ENCODE data around the gene DPF1.

The DPF1 gene

DNA sequence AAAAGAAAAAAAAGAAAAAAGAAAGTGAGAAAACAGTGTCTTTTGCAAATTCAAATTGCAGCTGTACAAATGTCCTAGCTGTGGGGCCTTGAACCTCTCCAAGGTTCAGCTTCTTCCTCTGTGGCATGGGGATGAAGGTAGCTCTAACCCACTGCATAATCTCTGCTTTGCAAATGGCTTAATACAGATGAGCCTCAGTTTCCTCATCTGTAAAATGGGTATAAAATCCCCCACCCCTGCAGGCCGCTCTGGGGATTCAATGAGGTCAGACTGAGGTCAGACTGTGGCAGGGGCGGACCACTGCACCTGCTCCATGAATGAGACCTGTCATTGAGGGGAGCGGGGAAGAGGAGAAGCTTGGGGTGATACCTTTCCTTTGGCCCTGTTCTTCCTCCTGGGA is 5.8 kb downstream of the DPF1 start:
- DNase-seq: no peak

DNA sequence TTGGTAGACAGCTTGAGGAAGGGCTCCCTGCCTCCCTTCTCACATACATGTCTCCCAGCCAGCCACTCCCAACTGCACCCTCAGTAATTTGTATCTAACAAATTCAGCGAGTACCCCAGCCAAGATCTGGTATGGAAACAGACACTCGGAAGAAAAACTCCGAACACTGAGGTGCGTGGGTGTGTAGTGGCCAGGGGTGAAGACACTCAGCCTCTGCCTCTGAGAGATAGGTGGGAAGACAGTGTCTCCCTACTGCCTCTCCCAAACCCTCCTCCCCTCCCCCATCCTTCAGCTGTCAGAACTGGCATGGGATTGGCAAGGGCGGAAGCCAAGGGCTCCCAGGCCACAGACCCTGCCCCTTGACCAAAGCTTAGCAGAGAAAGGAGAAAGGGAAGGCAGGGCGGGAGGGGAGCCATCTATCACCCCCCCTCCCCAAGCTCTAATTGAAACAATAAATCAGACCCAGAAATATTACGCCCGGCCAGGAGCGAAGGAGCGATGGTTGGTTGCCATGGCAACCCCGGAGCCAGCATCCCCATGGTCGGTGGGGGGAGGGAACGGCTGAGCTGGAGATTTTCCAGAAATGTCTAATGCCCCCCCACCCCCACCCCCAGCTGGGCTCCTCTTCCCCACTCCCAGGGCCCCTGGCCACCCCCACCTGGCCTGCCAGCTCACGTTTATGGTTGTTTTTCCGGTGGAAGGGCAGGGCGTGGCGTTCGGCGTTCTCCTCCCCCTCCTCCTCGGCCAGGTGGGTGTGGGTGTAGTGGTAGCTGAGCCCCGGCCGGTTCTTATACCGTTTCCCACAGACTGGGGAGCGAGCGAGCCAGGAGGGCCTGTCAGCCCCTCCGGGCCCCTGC is 7.0 kb downstream of the DPF1 start:
- DNase-seq: no peak

DNA sequence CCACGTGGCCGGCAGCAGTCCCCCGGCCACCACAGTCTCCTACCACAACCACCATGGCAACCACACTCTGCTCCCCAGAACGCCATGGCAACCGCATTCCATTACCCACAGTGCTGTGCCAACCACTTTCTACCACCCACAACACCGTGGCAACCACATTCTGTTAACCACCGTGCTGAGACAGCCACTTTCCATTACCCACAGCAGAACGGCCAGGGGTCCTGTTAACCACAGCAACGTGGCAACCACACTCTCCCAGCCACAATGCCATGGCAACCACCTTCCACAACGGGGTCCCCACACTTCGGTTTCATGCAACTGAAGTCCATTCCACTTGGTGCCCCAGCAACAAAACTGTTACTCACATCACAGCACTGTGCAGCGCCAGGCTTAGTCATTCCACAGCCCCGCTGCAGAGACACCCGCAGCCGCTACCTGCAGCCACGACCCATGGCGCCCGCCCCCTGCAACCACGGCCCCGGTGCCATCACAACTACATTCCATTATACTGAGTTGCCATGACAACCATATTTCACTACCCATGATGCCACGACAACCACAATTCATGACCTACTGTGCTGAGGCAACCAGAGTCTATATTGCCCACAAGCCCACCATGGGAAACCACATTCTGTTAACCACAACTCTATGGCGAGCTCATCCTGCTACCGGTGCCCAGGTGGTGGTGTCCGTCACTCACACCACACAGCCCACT is 10.0 kb downstream of the DPF1 start:
- no peak for DNase-seq

DNA sequence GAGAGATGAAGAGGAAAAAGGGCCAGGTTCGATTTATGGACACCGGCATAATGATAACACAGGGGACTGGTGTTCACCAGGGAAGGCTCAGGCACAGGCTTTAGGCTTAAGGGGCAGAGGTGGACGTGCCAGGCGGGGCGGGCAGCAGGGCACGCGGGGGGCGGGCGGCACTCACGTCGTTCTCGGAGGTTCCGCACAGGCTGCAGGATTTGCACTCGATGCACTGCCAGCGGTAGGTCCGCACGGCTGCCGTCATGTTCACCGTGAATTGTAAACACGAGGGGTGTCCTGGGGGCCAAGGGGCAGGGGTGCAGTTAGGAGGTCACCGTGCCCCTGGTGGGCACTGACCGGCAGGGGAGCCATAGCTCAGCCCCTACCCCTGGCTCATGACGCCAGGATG is 10.6 kb downstream of the DPF1 start:
- DNase-seq: no peak

DNA sequence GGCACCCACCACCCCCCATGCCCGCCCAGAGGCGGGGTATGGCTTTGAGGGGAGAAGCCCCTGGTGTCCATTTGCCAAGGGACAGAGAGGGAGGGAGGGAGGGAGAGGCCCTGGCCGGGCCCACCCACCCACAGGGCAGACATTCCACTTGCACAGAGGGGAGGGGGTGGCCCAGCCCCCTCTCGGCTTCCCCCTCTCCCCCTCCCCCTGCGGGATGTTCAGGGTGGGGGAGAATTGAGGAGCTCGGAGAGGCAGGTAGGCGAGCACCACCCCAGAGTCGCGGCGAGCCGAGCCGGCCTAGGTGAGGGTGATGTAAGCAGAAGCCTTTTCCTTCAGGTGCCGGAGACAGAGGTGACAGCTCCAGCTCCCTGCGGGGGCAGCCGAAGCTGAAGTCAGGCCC is 12.3 kb downstream of the DPF1 start:
- no peak for DNase-seq

DNA sequence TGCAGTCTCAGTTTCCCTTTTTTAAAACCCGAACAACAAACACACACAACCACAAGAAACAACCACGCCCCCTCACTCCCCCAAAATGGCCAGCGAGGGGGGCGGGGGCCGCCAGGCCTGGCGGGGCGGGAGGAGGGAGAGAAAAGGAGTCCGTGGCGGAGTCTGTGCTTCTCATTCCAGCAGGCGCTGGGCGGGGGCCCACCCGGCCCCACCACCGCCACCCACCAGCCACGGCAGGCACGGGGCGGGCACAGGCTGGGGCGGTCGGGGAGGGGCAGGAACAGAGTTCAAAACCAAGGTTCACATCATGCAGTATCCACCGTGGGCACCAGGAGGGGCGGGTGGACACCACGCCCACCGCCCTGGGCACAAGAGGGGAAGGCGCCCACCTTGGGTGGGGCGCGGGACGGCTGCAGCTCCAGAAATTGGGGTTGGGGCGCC is 12.9 kb downstream of the DPF1 start:
- DNase-seq: no peak

DNA sequence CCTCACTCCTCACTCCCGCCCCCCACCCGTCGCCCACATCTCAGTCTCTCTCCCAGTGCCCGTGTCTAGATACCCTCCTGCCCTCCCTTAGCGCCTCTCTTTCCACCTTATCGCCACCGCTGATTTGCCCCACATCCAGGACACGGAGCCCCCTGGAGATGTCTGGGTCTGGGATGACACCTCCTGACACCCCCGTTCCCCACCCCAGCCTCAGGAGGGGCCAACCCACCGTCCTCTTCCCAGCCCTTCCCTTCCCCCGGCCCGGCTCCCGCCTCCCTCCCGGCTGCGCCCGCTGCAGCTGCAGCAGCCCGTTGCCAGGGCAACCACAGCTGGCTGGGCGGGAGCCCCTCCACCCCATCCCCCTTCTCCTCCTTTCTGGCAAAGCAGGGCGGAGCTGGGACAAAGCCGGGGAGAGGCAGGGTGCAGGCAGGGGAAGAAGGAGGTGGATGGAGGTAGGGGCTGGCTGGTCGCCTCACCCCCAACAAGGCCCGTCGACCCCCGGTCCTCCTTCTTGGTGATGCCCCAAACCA is 13.5 kb downstream of the DPF1 start:
- no peak for DNase-seq

DNA sequence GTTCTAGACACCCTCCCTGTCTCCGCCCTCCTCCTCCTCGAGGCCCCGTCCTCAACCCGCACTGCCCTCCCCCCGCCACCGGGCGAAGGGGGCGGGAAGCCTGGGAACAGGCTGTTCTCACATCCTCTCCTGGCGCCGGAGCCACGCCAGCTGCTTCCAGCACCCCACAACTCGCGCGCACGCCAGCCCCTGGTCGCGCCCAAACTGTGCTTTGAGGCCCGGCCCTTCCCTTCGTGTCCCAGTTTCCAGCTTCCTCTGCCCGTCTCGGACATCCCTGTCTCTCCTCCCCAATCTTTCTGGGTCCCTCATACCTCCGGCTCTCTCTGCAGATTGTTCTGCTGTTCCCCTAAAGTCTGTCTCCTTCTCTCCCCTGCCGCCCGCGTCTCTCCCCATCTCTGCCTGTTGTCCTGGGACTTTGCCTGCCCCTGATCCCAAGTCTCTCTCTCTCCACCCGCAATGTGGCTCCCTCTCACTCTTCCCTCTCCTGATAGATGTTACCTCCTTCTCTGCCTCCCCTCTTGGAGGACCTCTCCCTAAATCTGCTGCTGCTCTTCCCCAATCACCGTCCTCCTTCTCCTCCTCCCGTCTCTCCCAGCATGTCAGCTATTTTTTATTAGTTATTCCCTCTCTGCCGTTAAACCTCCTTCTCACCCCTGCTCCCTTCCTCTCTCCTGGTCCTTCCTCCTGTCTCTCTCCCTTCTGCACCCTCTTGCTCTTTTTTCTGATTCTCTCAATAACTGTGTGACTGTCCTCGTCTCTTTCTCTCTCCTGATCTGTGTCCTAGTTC is 14.2 kb downstream of the DPF1 start:
- no peak for DNase-seq

DNA sequence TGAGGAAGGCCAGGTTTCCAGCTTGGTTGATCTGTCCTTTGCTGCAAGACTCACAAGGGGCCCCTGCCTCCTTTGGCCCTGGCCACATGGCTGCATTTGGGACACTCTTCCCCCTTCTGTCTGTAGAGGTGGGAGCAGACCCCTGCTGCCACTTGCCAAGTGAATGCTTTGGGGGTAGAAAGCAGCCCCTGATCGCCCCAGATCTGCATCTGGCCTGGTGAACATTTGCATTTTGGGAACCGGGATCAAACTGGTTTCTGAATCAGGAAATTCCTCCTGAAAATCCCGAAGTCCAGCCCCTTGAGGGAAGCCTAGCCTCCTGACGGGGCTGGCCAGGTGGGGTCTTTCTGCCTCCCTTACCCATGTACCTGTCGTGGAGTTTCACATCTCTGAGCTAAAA is 14.9 kb downstream of the DPF1 start:
- DNase-seq: no peak

DNA sequence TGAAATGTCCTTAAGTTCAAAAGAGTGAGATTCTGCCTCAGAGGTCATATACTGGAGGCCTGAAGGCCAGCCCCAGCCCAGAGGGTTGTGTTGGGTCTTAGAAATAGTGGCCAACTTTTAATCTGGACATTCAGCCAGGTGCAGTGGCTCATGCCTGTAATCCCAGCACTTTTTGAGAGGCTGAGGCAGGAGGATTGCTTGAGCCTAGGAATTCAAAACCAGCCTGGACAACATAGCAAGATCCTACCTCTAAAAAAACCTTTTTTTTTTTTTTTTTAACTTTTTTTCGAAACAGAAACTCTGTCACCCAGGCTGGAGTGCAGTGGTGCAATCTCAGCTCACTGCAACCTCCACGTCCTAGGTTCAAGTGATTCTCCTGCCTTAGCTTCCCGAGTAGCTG is 15.5 kb downstream of the DPF1 start:
- no peak for DNase-seq

DNA sequence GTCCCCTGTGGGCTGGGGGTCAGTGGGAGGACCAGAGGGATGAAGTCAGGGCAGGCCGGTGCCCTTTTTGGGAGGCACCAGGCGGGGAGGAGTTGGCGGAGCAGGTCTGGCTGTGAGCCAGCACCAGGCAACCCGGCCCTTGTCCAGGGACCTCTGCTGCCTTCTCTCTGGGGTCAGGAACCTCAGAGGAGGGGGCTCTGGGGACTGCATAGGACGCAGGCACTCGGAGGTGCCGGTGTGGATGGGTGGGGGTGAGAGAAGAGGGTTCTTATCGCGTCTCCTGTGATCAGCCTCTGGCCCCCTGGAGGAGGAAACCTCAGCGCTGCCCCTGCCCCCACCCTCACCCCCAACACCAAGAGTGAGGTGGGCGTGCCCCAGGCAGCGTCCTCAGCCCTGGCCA is 16.5 kb downstream of the DPF1 start:
- no peak for DNase-seq

DNA sequence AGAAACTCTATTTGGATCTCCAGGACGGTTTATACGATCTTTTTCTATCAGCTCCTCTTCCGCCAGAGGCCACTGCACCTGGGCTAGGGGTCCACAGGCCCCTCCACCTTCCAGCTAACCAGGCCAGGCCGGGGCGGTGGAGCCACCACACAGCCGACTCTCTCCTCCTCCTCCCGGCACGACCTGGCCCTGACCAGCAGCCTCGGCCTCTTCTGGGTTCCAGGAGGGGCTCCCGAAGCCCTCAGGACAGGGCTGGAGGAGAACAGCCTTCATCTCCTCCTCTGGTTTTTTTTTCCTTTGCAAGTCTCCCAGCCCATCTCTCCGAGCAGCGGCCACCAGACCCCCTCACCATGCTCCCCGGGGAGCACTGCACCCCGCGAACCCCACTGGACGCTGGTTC is 17.1 kb downstream of the DPF1 start:
- DNase-seq: no peak

DNA sequence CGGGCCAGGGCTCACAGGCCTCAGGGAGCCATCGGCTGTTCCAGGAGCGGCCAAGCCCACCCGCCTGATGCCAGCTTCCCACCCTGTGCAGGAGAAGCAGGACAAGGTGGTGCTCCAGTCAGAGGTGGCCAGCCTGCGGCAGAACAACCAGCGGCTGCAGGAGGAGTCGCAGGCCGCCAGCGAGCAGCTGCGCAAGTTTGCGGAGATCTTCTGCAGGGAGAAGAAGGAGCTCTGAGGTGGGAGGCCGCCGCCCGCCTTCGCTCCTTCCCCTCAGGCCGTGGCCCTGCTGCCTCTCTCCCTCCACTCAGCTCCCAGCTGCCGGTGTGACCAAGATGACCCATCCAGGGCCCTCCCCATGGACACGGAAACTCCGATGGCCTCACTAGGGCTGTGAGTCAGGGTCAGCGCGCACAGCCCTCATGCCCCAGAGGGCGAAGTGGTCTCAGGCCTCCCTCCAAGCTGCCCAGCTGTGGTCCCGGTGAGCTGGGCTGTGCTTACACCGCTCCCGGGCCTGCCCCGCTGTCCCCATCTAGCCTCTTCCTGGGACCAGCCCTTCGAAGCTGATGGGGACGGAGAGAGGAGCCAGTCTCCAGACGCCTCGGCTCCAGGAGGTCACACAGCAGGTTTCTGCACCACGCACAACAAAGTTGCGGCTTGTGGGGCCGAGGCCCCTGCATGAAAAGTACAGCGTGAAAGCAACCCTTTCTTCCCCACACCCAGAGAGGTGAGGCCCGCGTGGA is 17.8 kb downstream of the DPF1 start:
- no peak for DNase-seq

DNA sequence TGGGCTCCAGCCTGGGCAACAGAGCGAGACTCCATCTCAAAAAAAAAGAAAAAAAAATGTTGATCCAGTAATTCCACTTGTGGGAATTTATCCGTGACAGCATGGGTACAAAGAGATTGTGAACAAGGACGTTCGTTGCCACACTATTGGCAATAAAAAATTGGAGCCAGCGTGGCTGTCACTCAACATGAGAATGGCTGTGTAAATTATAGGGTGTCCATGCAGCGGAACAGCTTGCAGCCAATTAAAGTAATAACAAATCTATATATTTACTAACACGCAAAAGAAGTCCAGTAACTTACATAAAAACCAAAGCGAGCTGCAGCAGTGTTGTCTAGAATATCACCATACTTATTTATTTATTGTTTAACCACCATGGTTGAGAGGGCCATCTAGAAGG is 19.3 kb downstream of the DPF1 start:
- no peak for DNase-seq

DNA sequence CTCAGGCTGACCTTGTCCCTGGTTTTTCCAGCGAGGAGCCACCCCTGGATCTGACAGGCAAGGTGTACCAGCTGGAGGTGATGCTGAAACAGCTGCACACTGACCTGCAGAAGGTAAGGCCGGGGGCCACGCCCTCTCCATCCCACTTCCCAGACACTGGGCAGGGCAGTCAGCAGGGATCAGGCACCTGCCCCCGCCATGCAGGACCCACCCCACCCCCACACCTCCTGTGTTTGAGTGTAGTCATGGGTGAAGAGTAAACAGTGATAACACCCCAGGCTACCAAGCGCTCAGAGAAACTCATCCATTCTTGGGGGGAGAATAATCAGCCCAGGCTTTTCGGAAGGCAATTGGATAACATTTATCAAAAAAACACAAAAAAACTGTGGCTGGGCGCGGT is 19.9 kb downstream of the DPF1 start:
- no peak for DNase-seq

DNA sequence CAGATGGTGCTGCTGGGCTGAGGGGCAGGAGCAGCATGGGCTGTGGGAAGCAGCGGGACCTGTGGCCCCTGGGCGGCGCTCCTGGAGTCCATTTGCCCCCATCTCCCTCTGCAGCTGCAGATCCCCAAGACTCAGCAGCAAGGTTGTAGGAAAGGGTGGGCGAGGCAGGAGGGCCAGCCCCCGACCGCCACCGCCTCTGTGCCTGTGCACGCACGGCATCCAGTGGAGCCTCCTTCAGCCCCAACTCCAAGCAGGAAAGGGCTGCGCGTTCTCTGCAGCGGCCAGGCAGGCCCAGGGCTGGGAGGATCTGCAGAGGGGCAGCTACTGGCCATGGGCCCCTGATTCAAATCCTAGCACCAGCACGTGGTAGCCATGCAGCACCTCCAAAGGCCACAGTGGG is 20.8 kb downstream of the DPF1 start:
- DNase-seq: no peak

DNA sequence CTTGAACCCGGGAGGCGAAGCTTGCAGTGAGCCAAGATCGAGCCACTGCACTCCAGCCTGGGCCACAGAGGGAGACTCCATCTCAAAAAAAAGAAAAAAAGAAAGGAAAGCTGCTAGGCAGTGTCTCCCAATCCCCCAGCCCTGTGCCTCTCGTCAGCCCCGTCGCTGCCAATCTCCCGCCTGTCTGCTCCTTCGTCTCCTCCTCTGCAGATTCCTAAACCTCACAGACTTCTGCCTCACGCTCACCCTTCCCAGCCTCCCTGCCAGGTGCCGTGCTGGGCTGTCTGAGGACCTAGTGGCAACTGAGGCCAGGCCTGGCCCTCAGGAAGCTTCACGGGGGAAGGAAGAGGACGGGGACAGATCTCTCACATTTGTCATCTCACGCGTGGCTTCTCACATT is 21.5 kb downstream of the DPF1 start:
- DNase-seq: no peak

DNA sequence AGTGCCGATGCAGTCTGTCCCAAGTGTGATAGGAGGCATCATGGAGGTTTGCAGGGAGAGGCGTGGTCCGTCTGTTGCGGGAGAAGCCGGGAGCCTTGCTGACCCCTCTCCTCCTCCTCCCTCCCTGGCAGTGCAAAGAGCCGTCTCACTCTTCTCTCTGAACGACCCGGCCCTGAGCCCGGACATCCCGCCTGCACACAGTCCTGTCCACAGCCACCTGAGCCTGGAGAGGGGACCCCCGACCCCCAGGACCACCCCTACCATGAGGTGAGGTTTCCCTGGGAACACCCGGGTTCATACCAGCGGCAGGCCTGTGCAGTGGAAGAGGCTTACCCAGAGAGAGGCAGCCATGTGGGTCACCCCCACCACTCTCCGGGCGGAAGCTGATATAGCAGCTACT is 22.3 kb downstream of the DPF1 start:
- no peak for DNase-seq

DNA sequence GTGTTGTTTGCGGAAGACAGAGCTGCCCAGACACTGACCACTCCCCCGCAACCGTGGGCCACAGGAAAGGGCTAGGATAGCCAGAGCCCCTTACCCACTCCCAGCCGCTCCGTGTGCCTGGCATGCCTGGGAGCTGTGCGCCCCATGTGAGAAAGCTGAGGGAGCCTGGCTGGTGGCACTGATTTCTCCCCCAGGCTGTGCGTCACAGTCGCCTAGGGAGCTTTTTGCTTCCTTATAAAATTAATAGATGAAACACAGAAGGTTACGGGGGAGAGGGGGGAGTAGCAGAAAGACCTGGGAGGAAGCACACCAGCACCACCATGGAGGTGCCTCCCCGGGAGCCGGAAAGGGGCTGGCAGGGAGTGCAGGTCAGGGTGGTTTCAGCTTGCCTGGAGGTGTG is 24.7 kb downstream of the DPF1 start:
- DNase-seq: no peak

DNA sequence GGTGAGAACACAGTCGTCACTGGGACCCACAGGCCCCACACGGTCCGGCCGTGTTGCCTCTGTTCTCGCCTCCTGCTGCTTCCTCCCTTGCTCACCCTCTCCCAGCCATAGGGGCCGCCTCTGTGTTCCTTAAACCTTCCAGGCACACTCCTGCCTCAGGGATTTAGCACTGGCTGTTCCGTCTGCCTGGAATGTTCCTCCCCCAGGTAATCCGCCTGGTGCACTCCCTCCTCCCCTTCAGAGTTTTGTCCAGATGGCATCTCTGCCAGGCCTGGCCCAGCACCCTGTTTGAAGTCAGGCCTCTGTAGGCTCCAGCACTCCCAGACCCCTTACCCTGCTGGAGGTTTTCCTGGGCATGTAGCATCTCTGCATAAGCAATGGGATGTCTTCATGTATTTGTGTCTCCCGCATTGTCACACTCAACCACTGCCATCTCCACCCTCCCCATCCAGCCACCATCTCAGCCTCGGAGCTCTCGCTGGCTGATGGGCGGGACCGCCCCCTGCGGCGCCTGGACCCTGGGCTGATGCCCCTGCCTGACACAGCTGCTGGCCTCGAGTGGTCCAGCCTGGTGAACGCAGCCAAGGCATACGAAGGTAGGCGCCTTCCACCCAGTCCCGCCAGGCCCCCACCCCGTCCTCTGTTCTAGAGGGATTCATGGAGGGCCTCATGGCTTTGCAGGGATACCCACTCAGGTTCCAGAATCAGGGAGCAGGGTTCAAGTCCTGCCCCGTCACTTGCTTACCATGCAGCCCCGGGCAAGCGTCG is 25.9 kb downstream of the DPF1 start:
- DNase-seq: no peak

DNA sequence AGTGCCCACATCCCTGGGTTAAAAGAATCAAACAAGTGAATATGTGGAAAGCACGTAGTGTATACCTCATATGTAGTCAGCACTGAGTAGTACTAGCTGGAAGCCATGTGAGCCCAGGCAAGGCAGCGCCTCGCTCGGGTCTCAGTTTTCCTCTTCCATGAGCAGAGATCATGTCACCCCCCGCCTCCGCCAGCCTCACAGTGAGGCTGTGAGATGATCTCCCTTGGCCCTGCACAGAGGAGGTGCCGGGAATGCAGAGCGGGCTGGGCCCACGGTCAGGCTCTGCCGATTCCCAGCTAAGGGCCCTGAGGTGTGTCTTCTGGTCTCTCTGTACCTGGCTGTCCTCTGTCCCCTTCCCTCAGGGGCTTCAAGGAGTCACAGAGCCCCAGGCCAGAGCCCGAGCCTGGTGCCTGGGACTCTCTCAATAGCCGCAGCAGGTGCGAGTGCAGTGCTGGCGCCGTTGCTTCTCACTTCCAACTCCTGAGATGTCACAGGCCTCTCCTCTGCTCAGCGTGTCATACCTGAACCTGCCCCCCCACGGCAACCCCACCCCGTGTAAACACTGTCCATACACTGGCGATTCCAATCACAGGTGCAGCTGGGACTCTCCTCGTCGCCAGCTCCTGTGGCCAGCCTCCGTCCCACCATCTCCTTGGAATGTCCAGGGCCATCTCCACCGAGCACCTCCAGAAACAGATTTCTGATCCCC is 26.9 kb downstream of the DPF1 start:
- no peak for DNase-seq
